Stimulated activated naive CD8-positive, alpha-beta T cell treated with anti-CD3 and anti-CD28 coated beads, Interleukin-15, Interleukin-2, amounts not matched to agents 100 ng/mL and 50 ng/mL, for 24 hours (primary cell): ENCODE measurements around the gene SERPINF2.
A peak's percentile ranks its signal among the peaks of the same experiment; 100 is the strongest.
"Not testable (repeated sequence)": the region's sequence is repeated elsewhere in the genome, so short reads cannot be mapped to it uniquely, and the experiment has no call there.

Experiments
- H3K27ac Mint-ChIP-seq: one replicate; pipeline ENCODE4 v1.8.0; 2021; ENCODE audit warnings: mild to moderate bottlenecking, mixed read lengths
- H3K27me3 Mint-ChIP-seq: one replicate; pipeline ENCODE4 v1.8.0; 2021; ENCODE audit warnings: mixed read lengths
- H3K36me3 Mint-ChIP-seq: one replicate; pipeline ENCODE4 v1.8.0; 2021; ENCODE audit warnings: low read depth, mixed read lengths
- H3K4me1 Mint-ChIP-seq: one replicate; pipeline ENCODE4 v1.8.0; 2021; ENCODE audit warnings: low read depth, mixed read lengths
- H3K4me3 Mint-ChIP-seq: one replicate; pipeline ENCODE4 v1.8.0; 2021; ENCODE audit warnings: mild to moderate bottlenecking, mixed read lengths
- H3K9me3 Mint-ChIP-seq: one replicate; pipeline ENCODE4 v1.8.0; 2021; ENCODE audit warnings: mixed read lengths

The SERPINF2 gene

GRCh38 chr17:1759529-1759928, 16.9 kb downstream of the SERPINF2 start:
- Mint-ChIP-seq H3K27ac (no peak overlapping the region), H3K27me3 (no peaks in the 10 kb centered on the region)

GRCh38 chr17:1762233-1762900, 19.7 kb downstream of the SERPINF2 start:
- no peaks in the 10 kb centered on the region for H3K36me3 Mint-ChIP-seq
- no peaks in the 10 kb centered on the region for H3K9me3 Mint-ChIP-seq
- H3K27me3 Mint-ChIP-seq: no peaks in the 10 kb centered on the region
- H3K4me1 Mint-ChIP-seq: peaks cover 26% of the 10 kb centered on the region
- no peak overlapping the region for H3K27ac Mint-ChIP-seq
- no peak overlapping the region for H3K4me3 Mint-ChIP-seq

More at GRCh38 chr17:1759529-1759928, 16.9 kb downstream of the SERPINF2 start:
- no peaks in the 10 kb centered on the region for H3K36me3 Mint-ChIP-seq
- no peaks in the 10 kb centered on the region for H3K9me3 Mint-ChIP-seq
- peaks cover 23% of the 10 kb centered on the region for H3K4me1 Mint-ChIP-seq
- no peak overlapping the region for H3K4me3 Mint-ChIP-seq

GRCh38 chr17:1762901-1763898, 20.5 kb downstream of the SERPINF2 start:
- Mint-ChIP-seq H3K27ac (peak overlapping the region; percentile 31), H3K9me3 (no peaks in the 10 kb centered on the region), H3K36me3 (no peaks in the 10 kb centered on the region), H3K4me3 (no peak overlapping the region), H3K27me3 (no peaks in the 10 kb centered on the region), H3K4me1 (peaks cover 31% of the 10 kb centered on the region)

GRCh38 chr17:1764284-1764683, 21.6 kb downstream of the SERPINF2 start:
- H3K27me3 Mint-ChIP-seq: no peaks in the 10 kb centered on the region

GRCh38 chr17:1764705-1765104, 22.0 kb downstream of the SERPINF2 start:
- not testable (repeated sequence) for H3K9me3 Mint-ChIP-seq, H3K27me3 Mint-ChIP-seq, H3K27ac Mint-ChIP-seq, H3K36me3 Mint-ChIP-seq
- H3K4me1 Mint-ChIP-seq: peaks cover 35% of the 10 kb centered on the region
- H3K4me3 Mint-ChIP-seq: peak overlapping the region; percentile 11

More at GRCh38 chr17:1764284-1764683, 21.6 kb downstream of the SERPINF2 start:
- Mint-ChIP-seq H3K27ac (peak overlapping the region; percentile 31), H3K4me3 (peak overlapping the region; percentile 11), H3K36me3 (no peaks in the 10 kb centered on the region), H3K9me3 (no peaks in the 10 kb centered on the region), H3K4me1 (peaks cover 31% of the 10 kb centered on the region)

- Mint-ChIP-seq H3K27me3 (no peaks in the 10 kb centered on the region), H3K9me3 (no peaks in the 10 kb centered on the region), H3K4me1 (peaks cover 42% of the 10 kb centered on the region), H3K27ac (no peak overlapping the region), H3K4me3 (no peak overlapping the region), H3K36me3 (no peaks in the 10 kb centered on the region)
Observed at GRCh38 chr17:1765576-1765975, 22.9 kb downstream of the SERPINF2 start.

- Mint-ChIP-seq H3K36me3 (no peaks in the 10 kb centered on the region), H3K4me3 (no peak overlapping the region), H3K27me3 (no peaks in the 10 kb centered on the region), H3K9me3 (no peaks in the 10 kb centered on the region), H3K27ac (no peak overlapping the region), H3K4me1 (peaks cover 46% of the 10 kb centered on the region)
Observed at GRCh38 chr17:1766382-1767135, 23.9 kb downstream of the SERPINF2 start.

GRCh38 chr17:1767358-1767757, 24.7 kb downstream of the SERPINF2 start:
- Mint-ChIP-seq H3K27ac (no peak overlapping the region), H3K36me3 (no peaks in the 10 kb centered on the region), H3K4me1 (peaks cover 40% of the 10 kb centered on the region), H3K27me3 (no peaks in the 10 kb centered on the region), H3K4me3 (no peak overlapping the region), H3K9me3 (no peaks in the 10 kb centered on the region)

- no peaks in the 10 kb centered on the region for H3K9me3 Mint-ChIP-seq
- H3K27me3 Mint-ChIP-seq: no peaks in the 10 kb centered on the region
- H3K4me3 Mint-ChIP-seq: no peak overlapping the region
- no peaks in the 10 kb centered on the region for H3K36me3 Mint-ChIP-seq
- peak overlapping the region; percentile 58 for H3K27ac Mint-ChIP-seq
- H3K4me1 Mint-ChIP-seq: peaks cover 26% of the 10 kb centered on the region
Observed at GRCh38 chr17:1769822-1770477, 27.3 kb downstream of the SERPINF2 start.

- peaks cover 22% of the 10 kb centered on the region for H3K4me1 Mint-ChIP-seq
- not testable (repeated sequence) for H3K4me3 Mint-ChIP-seq, H3K36me3 Mint-ChIP-seq, H3K27me3 Mint-ChIP-seq, H3K9me3 Mint-ChIP-seq
- peak overlapping the region; percentile 78 for H3K27ac Mint-ChIP-seq
Observed at GRCh38 chr17:1773000-1773695, 30.5 kb downstream of the SERPINF2 start.

GRCh38 chr17:1773696-1774181, 31.1 kb downstream of the SERPINF2 start:
- peaks cover 4% of the 10 kb centered on the region for H3K36me3 Mint-ChIP-seq
- no peaks in the 10 kb centered on the region for H3K27me3 Mint-ChIP-seq
- no peaks in the 10 kb centered on the region for H3K9me3 Mint-ChIP-seq
- H3K27ac Mint-ChIP-seq: no peak overlapping the region
- H3K4me3 Mint-ChIP-seq: no peak overlapping the region
- H3K4me1 Mint-ChIP-seq: peaks cover 22% of the 10 kb centered on the region

GRCh38 chr17:1774390-1775176, 31.9 kb downstream of the SERPINF2 start:
- H3K4me3 Mint-ChIP-seq: no peak overlapping the region
- H3K27me3 Mint-ChIP-seq: no peaks in the 10 kb centered on the region
- H3K9me3 Mint-ChIP-seq: no peaks in the 10 kb centered on the region
- H3K36me3 Mint-ChIP-seq: peaks cover 8% of the 10 kb centered on the region
- H3K4me1 Mint-ChIP-seq: peaks cover 18% of the 10 kb centered on the region
- no peak overlapping the region for H3K27ac Mint-ChIP-seq

GRCh38 chr17:1776328-1776727, 33.7 kb downstream of the SERPINF2 start:
- Mint-ChIP-seq H3K27me3 (no peaks in the 10 kb centered on the region), H3K4me3 (no peak overlapping the region), H3K9me3 (no peaks in the 10 kb centered on the region), H3K4me1 (peaks cover 6% of the 10 kb centered on the region), H3K27ac (no peak overlapping the region), H3K36me3 (peaks cover 19% of the 10 kb centered on the region)
